Measurements from ENCODE around the gene JAKMIP1. TPM values are rescaled to one million over a fixed set of nuclear protein-coding genes. Genes with fewer than 3 reads are reported as not detected.

Gene JAKMIP1
- total RNA-seq, 2 experiments from 2014 or later = 2.0 to 2.1 TPM

- no peak for TF ChIP-seq CTCF (IDR thresholded peaks at IDR 0.05)
- intact Hi-C loops (cut with DNase I, micrococcal nuclease) = no loop called here
- ChIA-PET POLR2A (no interaction called here), CTCF (no interaction called here)
- H3K36me3 ChIP-seq (ENCODE audit: insufficient read depth, low read length) = no peaks in the 10 kb centered on the region
- DNase-seq = no peak
- Mint-ChIP-seq H3K4me3 (no peak overlapping the region), H3K4me1 (ENCODE audit: low read depth) (no peaks in the 10 kb centered on the region), H3K9me3 (no peaks in the 10 kb centered on the region), H3K27me3 (no peaks in the 10 kb centered on the region), H3K36me3 (ENCODE audit: low read depth) (no peaks in the 10 kb centered on the region), H3K27ac (no peak overlapping the region)
- H3K9me3 ChIP-seq (ENCODE audit: control insufficient read depth in 1 of 2, insufficient read depth in 1 of 2, low read length in 2 of 2) = peaks cover 0 to 8% of the 10 kb centered on the region in 2 experiments
- no peak for ATAC-seq (ENCODE audit: poor library complexity)
- no peaks in the 10 kb centered on the region for H3K27me3 ChIP-seq (ENCODE audit: control insufficient read depth in 1 of 2, insufficient read depth in 2 of 2, low read length in 2 of 2)
- no peaks in the 10 kb centered on the region for H3K4me1 ChIP-seq (ENCODE audit: insufficient read depth, low read length)
- no peak overlapping the region for H3K4me3 ChIP-seq (ENCODE audit: low read length)
- no peak overlapping the region for H3K27ac ChIP-seq (ENCODE audit: low read depth in 1 of 2, low read length in 2 of 2)
Measured at GRCh38 chr4:6035786-6036185, 164.6 kb downstream of the JAKMIP1 start.

- no peaks in the 10 kb centered on the region for H3K36me3 Mint-ChIP-seq (ENCODE audit: low read depth)
- no peak overlapping the region for H3K27ac Mint-ChIP-seq
- H3K4me1 Mint-ChIP-seq (ENCODE audit: low read depth) = no peaks in the 10 kb centered on the region
- Histone ChIP-seq H3K9me3 (ENCODE audit: control insufficient read depth in 1 of 2, insufficient read depth in 1 of 2, low read length in 2 of 2) (peaks cover 0 to 8% of the 10 kb centered on the region in 2 experiments), H3K36me3 (ENCODE audit: insufficient read depth, low read length) (no peaks in the 10 kb centered on the region), H3K4me3 (ENCODE audit: low read length) (no peak overlapping the region), H3K27me3 (ENCODE audit: control insufficient read depth in 1 of 2, insufficient read depth in 2 of 2, low read length in 2 of 2) (no peaks in the 10 kb centered on the region), H3K4me1 (ENCODE audit: insufficient read depth, low read length) (no peaks in the 10 kb centered on the region), H3K27ac (ENCODE audit: low read depth in 1 of 2, low read length in 2 of 2) (no peak overlapping the region)
- intact Hi-C loops (cut with DNase I, micrococcal nuclease) = no loop called here
- ChIA-PET POLR2A (no interaction called here), CTCF (no interaction called here)
- TF ChIP-seq CTCF (IDR thresholded peaks at IDR 0.05) = no peak
- DNase-seq = no peak
- H3K4me3 Mint-ChIP-seq = no peak overlapping the region
- H3K27me3 Mint-ChIP-seq = no peaks in the 10 kb centered on the region
- H3K9me3 Mint-ChIP-seq = no peaks in the 10 kb centered on the region
- no peak for ATAC-seq (ENCODE audit: poor library complexity)
Measured at GRCh38 chr4:6033381-6033780, 167.0 kb downstream of the JAKMIP1 start.

GRCh38 chr4:6032249-6033244 lies 167.8 kb downstream of the JAKMIP1 start:
- H3K27ac ChIP-seq (ENCODE audit: low read depth in 1 of 2, low read length in 2 of 2) = no peak overlapping the region
- H3K4me1 Mint-ChIP-seq (ENCODE audit: low read depth) = no peaks in the 10 kb centered on the region
- no peak for ATAC-seq (ENCODE audit: poor library complexity)
- POLR2A ChIA-PET = no interaction called here
- no peaks in the 10 kb centered on the region for H3K36me3 Mint-ChIP-seq (ENCODE audit: low read depth)
- CTCF ChIA-PET = no interaction called here
- DNase-seq = no peak
- no peaks in the 10 kb centered on the region for H3K27me3 Mint-ChIP-seq
- no peaks in the 10 kb centered on the region for H3K4me1 ChIP-seq (ENCODE audit: insufficient read depth, low read length)
- no peak overlapping the region for H3K27ac Mint-ChIP-seq
- no peaks in the 10 kb centered on the region for H3K36me3 ChIP-seq (ENCODE audit: insufficient read depth, low read length)
- no peak overlapping the region for H3K4me3 Mint-ChIP-seq
- no peaks in the 10 kb centered on the region for H3K27me3 ChIP-seq (ENCODE audit: control insufficient read depth in 1 of 2, insufficient read depth in 2 of 2, low read length in 2 of 2)
- no peaks in the 10 kb centered on the region for H3K9me3 Mint-ChIP-seq
- peaks cover 0 to 11% of the 10 kb centered on the region in 2 experiments for H3K9me3 ChIP-seq (ENCODE audit: control insufficient read depth in 1 of 2, insufficient read depth in 1 of 2, low read length in 2 of 2)
- TF ChIP-seq CTCF (IDR thresholded peaks at IDR 0.05) = no peak
- no peak overlapping the region for H3K4me3 ChIP-seq (ENCODE audit: low read length)
- intact Hi-C loops (cut with DNase I, micrococcal nuclease) = no loop called here
